Epithelial cell of prostate (primary cell): ENCODE results near the gene CC2D1A.
"Not testable (repeated sequence)": the region's sequence is repeated elsewhere in the genome, so short reads cannot be mapped to it uniquely, and the experiment has no call there.

Experiments
- DNase-seq: peaks from one replicate; pipeline ENCODE4 v3.0.0-alpha.2; 2011; ENCODE audit warnings: low read depth, low spot score
- H3K27ac ChIP-seq: fragments of 450-650 bp; 2 replicates; pipeline ENCODE4 v1.5.1; 2017; ENCODE audit warnings: mild to moderate bottlenecking

CC2D1A gene

DNA sequence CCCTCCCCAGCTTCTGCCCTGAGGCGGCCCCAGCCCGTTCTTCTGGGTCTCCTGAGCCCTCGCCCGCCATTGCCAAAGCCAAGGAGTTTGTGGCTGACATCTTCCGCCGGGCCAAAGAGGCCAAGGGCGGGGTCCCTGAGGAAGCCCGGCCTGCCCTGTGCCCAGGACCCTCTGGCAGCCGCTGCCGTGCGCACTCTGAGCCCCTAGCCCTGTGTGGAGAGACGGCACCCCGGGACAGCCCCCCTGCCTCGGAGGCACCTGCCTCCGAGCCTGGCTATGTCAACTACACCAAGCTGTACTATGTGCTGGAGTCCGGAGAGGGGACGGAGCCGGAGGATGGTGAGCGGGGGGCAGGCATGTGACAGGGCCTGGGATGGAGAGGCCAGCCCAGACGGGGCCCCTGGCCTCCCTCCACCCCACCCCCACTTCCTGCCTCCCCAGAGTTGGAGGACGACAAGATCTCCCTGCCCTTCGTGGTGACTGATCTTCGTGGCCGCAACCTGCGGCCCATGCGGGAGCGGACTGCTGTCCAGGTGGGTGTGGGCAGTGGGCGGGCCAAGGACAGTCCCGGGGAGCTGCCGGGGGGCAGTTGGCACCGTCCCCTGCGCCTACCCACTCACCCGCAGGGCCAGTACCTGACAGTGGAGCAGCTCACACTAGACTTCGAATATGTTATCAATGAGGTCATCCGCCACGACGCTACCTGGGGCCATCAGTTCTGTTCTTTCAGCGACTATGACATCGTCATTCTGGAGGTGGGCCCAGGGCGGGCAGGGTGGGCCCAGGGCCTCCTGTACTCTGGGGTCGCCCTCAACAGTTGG lies 53.4 kb downstream of the CC2D1A start:
- no peak for DNase-seq
- H3K27ac ChIP-seq, result no peak overlapping the region

DNA sequence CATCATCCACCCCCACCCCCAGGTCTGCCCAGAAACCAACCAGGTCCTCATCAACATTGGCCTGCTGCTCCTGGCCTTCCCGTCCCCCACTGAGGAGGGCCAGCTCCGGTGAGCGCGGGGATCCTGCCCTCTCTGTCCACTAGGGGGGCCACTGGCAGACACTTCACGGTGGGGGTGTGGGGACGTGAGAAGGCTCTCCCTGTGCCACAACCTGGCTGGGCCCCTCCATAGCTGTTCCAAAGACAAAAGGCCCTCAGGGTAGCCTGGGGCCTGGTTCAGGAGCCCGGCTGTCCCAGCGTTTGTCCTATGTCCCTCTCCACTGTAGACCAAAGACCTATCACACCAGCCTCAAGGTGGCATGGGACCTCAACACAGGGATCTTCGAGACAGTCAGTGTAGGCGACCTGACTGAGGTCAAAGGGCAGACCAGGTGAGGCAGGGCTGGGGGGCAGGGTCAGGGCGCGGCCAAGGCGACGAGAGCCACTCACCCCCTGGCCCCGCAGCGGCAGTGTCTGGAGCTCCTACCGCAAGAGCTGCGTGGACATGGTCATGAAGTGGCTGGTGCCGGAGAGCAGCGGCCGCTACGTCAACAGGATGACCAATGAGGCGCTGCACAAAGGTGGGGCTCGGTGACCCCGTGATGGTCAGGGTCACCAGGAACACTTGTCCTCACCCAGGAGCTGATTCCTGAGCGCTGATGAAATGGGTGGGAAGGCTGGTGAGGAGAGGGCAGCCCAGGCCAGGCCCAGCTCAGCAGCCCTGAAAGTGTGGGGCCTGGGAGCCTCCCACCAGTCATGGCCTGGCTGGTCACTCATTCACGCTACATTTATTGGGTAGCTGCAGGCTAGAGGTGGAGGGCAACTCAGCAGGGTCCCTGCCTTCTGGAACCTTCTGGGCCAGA lies 54.2 kb downstream of the CC2D1A start:
- H3K27ac ChIP-seq, result no peak overlapping the region
- DNase-seq, result no peak

DNA sequence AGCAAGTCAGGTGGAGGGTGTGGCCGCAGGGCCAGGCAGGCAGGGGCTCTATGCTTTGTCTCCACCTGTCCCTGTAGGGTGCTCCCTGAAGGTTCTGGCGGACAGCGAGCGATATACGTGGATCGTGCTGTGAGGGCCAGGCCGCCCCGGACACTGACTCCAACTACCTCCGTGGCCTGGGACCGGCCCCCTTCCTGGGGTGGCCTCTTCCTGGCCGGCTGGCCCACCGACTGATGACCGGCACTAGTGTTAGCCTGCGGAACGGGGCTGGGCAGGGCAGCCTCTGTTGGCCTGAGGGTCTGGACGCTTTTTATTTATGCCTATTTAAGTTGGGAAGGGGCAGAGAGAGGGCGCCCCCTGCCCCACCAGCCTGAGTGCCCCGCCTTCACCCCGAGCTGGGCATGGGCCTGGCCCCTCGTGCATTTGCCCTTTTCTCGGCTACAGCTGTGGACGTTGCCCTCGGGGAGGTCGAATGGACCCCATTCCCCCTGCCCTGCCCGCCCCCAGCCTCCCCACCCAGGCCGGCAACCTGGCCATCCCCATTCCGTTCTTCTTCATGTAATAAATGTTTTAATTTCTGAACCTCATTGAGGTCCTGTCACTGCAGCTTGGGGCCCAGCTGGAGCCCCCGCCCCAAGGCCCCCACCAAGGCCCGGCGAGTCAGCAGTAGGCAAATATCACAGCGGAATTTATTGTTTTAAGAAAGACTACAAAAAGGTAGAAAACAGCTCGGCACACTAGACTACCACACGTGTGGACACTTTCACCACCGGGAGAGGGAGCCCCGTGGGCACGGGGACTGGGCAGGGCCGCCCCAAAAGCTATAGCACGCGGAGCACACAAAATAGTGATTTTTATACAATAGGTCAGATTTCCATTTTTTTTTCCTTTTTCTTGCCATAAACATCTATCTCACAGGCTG lies 55.1 kb downstream of the CC2D1A start:
- H3K27ac ChIP-seq, result no peak overlapping the region
- DNase-seq, result no peak

DNA sequence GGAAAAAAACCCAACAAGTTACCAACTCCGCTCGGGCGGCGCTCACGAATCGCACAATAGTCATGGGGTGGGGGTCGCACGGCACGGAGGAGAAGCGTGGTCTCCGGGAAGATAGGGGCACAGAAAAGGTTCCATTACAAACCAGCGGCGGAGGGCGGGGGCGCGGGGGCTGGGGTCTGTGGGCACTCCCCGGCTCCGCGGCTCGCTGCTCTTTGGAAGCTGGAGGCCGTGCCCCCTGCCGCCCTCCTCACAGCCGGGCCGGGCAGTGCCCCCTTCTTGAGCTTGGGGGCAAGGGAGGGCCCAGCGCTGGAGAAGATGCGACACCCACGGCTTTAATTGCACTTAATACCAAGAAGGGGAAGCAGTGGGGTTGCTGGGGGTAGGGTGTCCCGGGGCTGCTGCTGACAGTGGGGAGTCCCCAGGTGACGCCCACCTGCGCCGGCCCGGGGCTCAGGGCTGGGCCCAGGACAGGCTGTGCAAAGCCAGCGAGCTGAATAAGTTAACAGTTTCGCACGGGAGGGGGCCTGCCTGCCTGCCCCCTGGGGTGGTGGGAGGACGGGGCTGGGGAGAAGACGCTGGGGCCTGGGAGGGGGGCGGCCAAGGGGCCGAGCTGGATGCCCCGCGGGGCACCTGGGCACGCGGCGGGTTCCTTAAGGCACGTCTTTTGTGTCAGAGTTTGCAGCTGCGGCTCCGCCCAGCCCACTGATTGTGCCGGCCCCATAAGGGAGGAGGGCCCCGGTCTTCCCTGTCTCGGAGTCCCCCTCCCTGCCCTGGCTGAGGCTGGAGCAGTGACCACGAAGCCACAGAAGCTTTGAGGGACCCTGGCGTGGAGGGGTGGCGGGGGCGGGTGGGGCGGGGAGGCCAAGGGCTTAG lies 56.1 kb downstream of the CC2D1A start:
- no peak for DNase-seq

DNA sequence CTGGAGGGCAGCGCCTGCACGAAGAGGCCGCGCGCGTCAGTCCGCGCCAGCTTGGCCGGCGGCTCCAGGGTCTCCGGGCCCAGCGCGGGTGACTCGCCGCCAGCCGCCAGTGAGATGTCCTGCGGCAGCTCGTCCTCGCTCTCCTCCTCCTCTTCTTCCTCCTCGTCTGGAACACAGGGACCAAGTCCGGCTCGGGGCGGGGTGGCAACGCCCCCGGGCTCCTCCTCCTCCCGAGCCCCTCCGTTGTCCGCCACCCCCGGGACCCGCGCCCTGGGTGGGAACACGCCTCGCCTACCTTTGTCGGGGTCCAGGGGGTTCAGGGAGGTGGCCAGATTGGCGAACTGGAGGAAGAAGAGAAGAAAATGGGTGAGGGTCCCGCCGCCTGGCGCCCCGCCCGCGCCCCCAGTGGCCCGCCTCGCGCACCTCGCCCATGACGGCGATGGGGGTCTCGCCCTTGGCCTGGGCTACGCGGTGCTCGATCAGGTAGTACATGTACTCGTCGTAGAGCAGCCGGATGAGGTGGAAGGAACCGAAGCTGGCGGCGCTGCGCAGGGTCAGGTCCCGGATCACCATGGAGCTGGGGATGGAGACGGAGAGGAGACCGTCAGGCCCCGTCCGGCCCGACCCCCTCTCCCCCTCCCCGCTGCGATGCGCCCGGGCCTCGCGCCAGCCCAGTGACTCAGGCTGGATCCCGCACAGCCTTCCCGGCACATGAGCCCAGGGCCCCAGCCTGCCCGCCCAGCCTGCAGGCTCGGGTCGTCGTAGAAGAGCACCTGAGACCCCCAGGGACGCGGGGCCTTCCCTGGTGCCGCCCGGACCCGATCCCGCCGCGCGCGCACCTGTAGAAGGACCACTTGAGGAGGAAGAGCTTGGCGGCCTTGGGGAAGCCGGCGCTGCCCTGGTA lies 57.0 kb downstream of the CC2D1A start:
- DNase-seq, result no peak
- H3K27ac ChIP-seq, result no peak overlapping the region

More for the DNA sequence above, 56.1 kb downstream of the CC2D1A start:
- no peak overlapping the region for H3K27ac ChIP-seq

DNA sequence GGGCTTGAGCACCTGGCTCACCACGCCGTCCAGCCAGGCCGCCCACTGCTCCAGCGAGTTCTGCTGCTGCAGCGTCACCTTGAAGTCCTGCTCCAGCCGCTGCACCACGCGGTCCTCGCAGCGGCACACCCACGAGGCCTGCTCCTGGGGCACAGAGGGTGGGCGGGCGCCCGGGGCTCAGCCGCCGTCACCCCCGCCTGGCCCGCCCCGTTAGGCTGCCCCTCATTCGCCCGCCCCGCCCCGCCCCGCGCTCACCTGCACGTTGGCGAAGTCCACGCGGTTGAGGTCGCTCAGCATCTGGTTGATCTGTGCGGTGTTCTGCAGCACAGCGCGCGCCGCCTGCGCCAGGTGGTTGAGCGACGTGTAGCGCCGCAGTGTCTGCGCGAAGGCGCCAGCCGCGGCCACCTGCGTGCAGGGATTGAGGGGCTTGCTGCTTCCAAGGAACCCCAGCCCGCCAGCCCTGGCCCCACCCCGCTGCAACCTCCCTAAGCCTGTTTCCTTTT lies 57.7 kb downstream of the CC2D1A start:
- H3K27ac ChIP-seq, result no peak overlapping the region
- DNase-seq, result no peak

DNA sequence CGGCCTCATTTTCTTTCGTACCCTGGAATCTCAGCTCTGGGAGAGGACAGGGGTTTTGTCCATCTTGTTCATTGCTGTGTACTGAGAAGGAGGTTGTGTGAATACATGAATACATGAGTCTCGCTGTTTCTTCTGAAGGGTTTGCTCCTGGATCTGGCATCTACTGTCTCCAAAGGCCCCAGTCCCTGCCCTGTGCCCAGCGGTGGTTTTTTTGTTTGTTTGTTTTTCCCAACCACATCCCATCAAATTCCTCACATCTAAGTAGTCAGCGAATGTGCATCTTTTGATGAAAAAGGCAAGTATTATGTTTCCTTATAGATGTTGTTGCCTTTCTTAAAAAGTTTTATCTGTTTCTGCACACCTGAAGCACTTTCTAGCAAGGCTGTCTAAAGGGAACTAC lies 58.8 kb downstream of the CC2D1A start:
- DNase-seq, result no peak
- H3K27ac ChIP-seq, result no peak overlapping the region

DNA sequence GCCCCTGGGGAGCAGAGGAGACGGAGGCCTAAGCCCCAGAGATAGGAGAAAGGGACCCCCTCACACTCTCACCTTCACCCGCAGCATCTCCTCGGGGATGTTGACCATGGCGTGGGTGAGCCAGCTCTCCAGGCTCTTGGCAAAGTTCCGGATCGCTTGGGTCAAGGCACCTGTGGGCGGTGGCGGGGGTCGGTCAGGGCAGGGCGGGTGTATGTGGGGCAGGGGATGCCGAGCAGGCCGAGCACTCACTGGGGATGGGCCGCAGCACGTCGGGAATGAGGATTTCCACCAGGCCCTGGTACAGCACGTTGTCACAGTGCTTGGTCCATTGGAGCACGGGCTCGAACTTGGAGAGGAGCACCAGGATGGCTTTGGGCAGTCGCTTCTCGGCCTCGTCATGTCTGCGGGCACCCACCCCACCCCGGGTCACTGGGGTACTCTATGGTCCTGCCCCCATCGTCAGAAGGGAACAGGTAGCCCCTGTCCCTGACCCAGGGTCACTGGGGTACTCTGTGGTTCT lies 59.4 kb downstream of the CC2D1A start:
- DNase-seq, result no peak
- no peak overlapping the region for H3K27ac ChIP-seq

DNA sequence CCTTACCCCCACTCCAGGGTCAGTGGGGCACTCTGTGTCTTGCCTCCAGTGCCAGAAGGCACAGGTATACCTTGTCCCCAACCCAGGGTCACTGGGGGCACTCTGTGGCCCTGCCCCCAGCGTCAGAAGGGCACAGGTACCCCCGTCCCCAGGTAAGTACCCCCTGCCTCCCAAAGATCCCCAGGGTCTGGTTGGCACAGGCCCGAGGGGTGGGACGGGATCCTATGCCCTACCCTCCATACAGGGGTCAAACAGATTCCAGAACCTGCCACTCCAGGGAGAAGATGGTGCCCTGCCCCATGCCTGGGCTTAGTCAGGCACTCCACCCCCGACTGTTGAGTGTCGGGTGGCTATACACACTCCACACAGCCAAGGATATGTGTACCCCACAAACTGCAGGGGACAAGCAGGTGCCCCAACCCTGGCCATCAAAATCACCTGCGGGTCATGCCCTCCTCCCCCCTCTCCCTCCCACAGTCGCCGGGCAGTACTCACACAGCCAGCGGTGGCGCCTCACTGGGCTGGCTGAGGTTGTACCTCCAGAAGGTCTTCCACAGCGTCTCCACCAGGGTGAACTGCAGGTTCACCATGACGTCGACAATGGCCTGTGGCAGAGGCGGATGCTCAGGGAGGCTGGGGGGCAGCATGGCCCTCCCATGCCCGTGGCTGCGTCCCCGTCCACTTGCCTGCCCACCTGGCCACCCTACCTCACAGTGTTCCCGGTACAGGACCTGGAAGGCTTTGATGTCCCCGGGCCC lies 60.1 kb downstream of the CC2D1A start:
- H3K27ac ChIP-seq, result no peak overlapping the region

DNA sequence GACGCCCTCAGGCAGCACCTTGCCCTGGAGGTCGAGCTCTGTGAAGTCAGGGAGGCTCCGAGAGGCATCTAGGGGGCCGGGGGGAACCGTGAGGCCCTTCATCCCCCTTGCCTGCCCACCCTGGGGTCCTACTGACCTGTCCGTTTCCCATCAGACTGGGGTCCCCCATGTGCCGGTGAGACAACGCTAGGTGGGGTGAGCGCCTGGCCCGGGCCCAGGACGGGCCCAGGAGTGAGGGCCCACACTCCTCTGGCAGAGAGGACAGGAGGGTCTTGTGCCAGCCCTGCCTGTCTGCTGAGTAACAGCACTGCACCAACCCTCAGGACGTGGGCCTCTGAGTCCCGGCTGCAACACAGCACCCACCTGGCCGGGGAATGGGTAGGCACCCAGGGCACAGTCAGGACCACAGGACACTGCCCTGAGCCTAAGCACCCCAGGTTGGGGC lies 60.7 kb downstream of the CC2D1A start:
- H3K27ac ChIP-seq, result no peak overlapping the region
- no peak for DNase-seq

More for the DNA sequence above, 60.1 kb downstream of the CC2D1A start:
- DNase-seq, result no peak

DNA sequence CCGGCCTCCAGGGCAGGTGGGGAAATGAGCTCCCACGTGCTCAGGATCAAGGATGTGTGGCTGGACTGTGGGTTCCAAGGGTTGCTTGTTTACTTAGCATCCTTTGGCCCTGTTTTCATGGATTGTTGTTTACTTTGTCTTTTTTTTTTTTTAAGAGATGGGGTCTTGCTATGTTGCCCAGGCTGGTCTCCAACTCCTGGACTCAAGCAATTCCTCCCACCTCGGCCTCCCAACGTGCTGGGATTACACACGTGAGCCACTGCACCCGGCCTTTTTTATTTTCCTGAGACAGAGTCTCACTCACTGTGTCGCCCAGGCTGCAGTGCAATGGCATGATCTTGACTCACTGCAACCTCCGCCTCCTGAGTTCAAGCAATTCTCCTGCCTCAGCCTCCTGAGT lies 61.2 kb downstream of the CC2D1A start:
- H3K27ac ChIP-seq, DNase-seq: not testable (repeated sequence)

DNA sequence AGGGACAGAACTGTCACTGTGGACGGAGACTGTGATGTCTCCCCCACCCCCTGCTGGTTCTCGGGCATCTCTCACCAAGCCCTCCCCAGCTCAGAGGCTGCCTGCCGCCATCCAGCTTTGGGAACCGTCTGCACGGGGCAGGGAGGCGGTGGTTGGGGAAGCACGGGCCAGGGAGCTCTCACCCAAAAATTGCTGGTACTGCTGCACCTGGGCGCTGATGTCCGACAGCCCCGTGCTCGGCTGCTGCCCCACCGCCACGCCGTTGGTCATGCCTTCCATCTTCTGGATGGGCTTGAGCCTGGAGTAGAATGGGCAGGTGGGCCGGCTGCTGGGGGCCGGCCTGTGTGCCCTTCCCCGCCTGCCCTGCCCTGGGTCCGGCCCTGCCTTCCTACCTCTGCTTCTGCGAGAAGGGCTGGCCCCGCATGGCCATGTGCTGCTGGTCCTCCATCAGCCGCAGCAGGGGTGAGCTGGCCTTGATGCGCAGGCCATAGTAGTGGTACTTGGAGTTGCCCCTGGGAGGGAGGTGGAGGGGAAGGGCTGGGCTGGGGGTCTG lies 62.5 kb downstream of the CC2D1A start:
- DNase-seq, result no peak
- H3K27ac ChIP-seq, result no peak overlapping the region

DNA sequence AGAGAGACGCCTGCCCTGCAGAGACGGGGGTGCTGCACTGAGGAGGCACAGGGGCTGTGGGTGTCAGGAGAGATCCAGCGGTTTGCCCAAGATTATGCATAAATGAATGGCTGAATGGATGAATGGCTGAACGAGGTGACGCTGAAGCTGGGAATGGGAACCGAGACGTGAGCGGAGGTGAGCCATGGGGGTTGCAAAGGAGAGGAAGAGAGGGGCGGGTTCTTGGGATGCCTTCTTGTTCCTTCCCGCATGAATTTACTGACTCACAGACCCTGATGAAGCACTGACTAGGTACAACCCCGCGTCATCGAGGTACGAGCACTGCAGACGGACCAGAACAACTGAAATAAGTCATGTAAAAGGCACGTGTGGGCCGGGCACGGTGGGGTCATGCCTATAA lies 63.0 kb downstream of the CC2D1A start:
- no peak for DNase-seq
- H3K27ac ChIP-seq, result no peak overlapping the region

DNA sequence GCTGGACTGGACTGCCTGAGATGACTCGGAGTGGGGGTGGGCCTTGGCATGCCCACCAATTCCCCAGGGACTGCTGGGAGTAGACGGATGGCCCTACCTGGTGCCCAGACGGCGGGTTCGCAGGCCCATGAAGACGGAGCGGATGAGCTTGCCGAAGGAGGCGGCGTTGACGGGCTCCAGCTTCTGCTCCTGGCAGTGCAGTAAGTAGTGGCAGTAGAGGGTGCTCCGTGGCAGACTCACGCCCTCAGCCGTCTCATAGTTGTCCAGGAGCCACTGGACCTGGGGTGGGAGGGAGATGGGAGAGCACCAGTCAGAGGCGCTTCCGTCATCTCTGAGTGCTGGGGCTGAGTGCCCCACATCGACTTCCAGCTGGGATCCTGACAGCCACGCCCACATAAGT lies 63.9 kb downstream of the CC2D1A start:
- no peak overlapping the region for H3K27ac ChIP-seq
- DNase-seq, result no peak

DNA sequence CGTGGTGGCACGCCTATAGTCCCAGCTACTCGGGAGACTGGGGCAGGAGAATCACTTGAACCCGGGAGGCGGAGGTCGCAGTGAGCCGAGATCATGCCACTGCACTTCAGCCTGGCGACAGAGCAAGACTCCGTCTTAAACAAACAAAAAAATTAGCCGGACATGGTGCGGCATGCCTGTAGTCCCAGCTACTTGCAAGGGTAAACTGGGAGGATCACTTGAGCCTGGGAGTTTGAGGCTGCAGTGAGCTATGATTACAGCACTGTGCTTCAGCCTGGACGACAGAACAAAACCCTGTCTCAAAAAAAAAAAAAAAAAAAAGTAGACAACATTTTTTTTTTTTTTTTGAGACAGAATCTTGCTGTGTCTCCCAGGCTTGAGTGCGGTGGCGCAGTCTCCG lies 65.9 kb downstream of the CC2D1A start:
- H3K27ac ChIP-seq, DNase-seq: not testable (repeated sequence)

DNA sequence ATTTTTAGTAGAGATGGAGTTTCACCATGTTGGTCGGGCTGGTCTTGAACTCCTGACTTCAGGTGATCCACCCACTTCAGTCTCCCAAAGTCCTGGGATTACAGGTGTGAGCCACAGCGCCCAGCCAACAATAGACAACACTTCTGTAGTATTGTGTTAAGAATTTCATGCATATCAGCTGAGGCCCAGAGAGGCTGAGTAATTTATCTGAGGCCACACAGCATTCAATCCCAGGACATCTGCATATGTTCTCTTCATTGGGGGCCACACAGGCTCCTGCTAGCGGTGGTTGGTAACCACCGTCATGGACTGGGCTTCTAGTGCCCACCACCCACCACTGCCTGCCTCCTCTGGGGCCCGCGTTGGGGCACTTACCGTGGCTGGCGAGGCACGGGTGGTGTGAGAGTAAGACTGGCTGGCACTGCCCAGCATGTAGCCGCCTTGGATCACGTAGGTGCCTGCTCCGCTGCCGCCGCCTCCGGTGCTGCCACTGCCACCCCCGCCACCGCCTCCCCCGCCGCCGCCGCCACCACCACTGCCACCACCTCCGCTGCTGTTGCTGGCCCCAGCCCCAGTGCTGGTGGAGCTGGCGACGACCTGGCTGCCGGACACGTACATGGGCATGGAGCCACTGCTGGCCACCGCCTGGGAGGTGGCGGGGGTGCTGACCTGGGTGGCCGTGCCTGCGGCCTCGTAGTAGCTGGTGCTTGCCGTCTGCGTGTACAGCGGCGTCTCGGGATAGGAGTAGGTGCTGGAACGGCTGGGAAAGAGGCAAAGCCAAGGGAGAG lies 66.6 kb downstream of the CC2D1A start:
- DNase-seq, result no peak
- H3K27ac ChIP-seq, result no peak overlapping the region
